SU-DHL-6 (cell line): ENCODE measurements around the gene ZDHHC11.

Source experiments
- EZH2phosphoT487 ChIP-seq: fragments of 200-600 bp; sonication (generic), shearing (Covaris generic); conservative IDR thresholded peaks from 2 replicates; pipeline ENCODE4 v1.6.1; 2018; ENCODE audit warnings: mild to moderate bottlenecking, antibody characterized with exemption, low read length, moderate library complexity, mixed read lengths
- TF ChIP-seq, protein P1 (sequence below): fragments of 200-600 bp; sonication (generic); IDR thresholded peaks from one replicate; pipeline ENCODE4 v1.5.1; 2017; ENCODE audit warnings: antibody characterized with exemption, mild to moderate bottlenecking, low read length, moderate library complexity; ENCODE audit not compliant: insufficient read depth, poor library complexity, severe bottlenecking

- TF ChIP-seq, protein P1, sequence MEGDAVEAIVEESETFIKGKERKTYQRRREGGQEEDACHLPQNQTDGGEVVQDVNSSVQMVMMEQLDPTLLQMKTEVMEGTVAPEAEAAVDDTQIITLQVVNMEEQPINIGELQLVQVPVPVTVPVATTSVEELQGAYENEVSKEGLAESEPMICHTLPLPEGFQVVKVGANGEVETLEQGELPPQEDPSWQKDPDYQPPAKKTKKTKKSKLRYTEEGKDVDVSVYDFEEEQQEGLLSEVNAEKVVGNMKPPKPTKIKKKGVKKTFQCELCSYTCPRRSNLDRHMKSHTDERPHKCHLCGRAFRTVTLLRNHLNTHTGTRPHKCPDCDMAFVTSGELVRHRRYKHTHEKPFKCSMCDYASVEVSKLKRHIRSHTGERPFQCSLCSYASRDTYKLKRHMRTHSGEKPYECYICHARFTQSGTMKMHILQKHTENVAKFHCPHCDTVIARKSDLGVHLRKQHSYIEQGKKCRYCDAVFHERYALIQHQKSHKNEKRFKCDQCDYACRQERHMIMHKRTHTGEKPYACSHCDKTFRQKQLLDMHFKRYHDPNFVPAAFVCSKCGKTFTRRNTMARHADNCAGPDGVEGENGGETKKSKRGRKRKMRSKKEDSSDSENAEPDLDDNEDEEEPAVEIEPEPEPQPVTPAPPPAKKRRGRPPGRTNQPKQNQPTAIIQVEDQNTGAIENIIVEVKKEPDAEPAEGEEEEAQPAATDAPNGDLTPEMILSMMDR = no peak
- TF ChIP-seq EZH2phosphoT487 = no peak
These were observed 87.4 kb downstream of the ZDHHC11 start for GRCh38 chr5:763397-763796.
